GM06990 (cell line): ENCODE data around the gene TMEM222.

ENCODE experiments used
- DNase-seq: peaks from one replicate; pipeline ENCODE4 v3.0.0-alpha.2; 2011; ENCODE audit not compliant: insufficient read length; ENCODE audit errors: extremely low read depth
- H3K27me3 ChIP-seq: replicated peaks from 2 replicates; pipeline ENCODE4 v1.6.0; 2011; ENCODE audit warnings: low read length; ENCODE audit not compliant: control insufficient read depth, insufficient read depth
- H3K36me3 ChIP-seq: 2 replicates; pipeline ENCODE4 v1.5.1; 2011; ENCODE audit warnings: low read length; ENCODE audit not compliant: control insufficient read depth, insufficient read depth
- H3K4me3 ChIP-seq: replicated peaks from 2 replicates; pipeline ENCODE4 v1.5.1; 2011; ENCODE audit warnings: low read depth, mild to moderate bottlenecking, control low read depth, low read length
- CTCF ChIP-seq: IDR thresholded peaks from 2 replicates; pipeline ENCODE4 v1.5.1; 2011; ENCODE audit warnings: low read length, control low read depth, mild to moderate bottlenecking, inconsistent platforms; ENCODE audit not compliant: insufficient read depth, poor library complexity, severe bottlenecking

TMEM222 gene

DNA sequence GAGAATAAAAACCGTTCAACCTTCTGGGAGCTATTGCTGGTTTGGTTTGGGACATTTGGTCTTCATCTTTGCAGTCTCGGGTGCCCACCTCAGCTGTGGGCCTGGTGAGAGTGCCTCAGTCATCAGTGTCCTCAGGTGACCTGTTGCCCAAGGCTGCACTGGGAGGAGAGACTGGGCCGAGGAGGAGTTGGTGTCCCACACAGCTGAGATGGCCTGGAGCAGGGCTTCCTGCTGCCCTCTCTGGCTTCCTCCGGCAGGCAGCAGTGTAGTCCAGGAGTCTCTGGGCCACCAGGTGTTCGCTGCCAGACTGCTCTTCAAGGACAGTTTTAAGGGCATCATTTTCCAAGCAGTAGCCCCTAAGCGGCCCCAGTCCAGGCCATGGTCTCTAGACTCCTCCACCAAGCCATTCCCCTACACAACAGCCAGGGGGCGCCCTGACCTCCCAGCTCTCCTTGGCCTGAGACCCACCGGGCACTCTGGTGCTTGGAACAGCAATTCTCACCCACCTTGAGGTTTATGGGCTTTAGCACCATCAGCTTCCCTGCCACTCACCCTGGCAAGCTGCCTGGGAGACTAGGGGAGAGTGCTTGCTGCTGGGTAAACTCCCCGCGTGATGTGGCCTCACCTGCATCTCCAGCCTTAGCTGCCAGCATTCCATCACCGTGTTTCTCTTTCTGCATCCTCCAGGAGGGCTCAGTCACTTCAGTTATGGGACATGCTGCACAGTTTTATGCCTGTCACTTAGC, 10.7 kb downstream of the TMEM222 start:
- TF ChIP-seq CTCF, result peak; percentile 87
- Histone ChIP-seq H3K36me3 (peaks cover 48% of the 10 kb centered on the region), H3K4me3 (no peak overlapping the region), H3K27me3 (no peaks in the 10 kb centered on the region)
- no peak for DNase-seq

- DNase-seq, result no peak
- Histone ChIP-seq H3K36me3 (peaks cover 49% of the 10 kb centered on the region), H3K4me3 (no peak overlapping the region), H3K27me3 (no peaks in the 10 kb centered on the region)
- no peak for TF ChIP-seq CTCF
Measured at GRCh38 chr1:27333717-27334279, 11.8 kb downstream of the TMEM222 start.

GRCh38 chr1:27335506-27336422, 13.8 kb downstream of the TMEM222 start:
- H3K27me3 ChIP-seq, result no peaks in the 10 kb centered on the region
- no peak overlapping the region for H3K4me3 ChIP-seq
- H3K36me3 ChIP-seq, result peaks cover 47% of the 10 kb centered on the region
- no peak for TF ChIP-seq CTCF
- no peak for DNase-seq

DNA sequence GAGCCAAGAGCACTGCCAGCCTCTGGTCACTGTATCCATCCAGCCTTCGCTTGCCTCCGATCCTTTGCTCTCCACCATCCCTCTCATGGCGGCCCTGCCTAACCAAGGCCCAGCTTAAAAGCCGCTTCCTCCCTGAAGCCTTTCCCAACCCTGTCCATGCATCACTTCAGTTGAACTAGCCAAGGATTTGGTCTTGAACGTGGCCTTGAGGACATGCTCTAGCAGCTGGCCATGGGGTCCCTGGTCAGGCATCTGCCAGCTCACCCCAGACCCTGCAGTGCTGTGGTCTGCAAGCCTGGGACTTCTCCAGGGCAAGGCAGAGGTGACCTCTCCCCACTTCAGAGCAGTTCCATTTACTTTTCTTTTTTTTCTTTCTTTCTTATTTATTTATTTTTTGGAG, 14.8 kb downstream of the TMEM222 start:
- TF ChIP-seq CTCF, result no peak
- DNase-seq, result no peak
- H3K36me3 ChIP-seq, result peaks cover 40% of the 10 kb centered on the region
- no peaks in the 10 kb centered on the region for H3K27me3 ChIP-seq
- H3K4me3 ChIP-seq, result no peak overlapping the region

DNA sequence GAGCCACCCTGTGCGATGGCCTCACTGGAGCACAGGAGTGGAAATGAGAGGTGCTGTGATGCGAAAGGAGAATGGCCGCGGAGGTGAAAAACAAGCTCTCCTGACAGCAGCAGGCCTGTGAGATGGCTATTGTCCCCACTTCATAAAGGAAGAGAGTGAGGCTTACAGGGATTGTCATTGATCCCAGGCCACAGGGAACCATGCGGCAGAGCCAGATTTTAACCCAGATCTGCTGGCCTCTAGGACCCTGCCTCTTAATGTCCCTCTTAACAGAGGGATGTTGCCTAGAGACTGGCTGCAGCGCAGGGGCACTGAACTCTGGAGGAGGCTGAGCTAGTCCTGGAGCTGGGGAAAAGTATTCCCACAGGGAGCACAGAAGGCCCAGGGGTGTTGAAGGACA, 16.8 kb downstream of the TMEM222 start:
- H3K4me3 ChIP-seq, result no peak overlapping the region
- H3K27me3 ChIP-seq, result no peaks in the 10 kb centered on the region
- TF ChIP-seq CTCF, result no peak
- peaks cover 24% of the 10 kb centered on the region for H3K36me3 ChIP-seq
- no peak for DNase-seq
